Ovary (tissue), 9 donors: Measurements from ENCODE around the gene MAP3K12. TPM values are rescaled to one million over a fixed set of nuclear protein-coding genes. Genes with fewer than 3 reads are reported as not detected.

Source experiments
- DNase-seq, 5 donors: peaks; one replicate each; pipeline ENCODE4 v3.0.0-alpha.2; 2019 to 2020
- H3K27ac ChIP-seq, 2 donors: fragments of 200-600 bp; one replicate each; pipeline versions ENCODE4 v1.5.1 to v1.8.0; 2019 to 2022
- H3K27me3 ChIP-seq: fragments of 200-600 bp; one replicate; pipeline ENCODE4 v1.8.0; 2022
- H3K36me3 ChIP-seq: fragments of 200-600 bp; sonication (generic); one replicate; pipeline ENCODE4 v1.5.1; 2019
- H3K4me1 ChIP-seq: one replicate; pipeline ENCODE4 v1.8.1; 2013; ENCODE audit warnings: mild to moderate bottlenecking, moderate library complexity; ENCODE audit not compliant: insufficient read depth
- H3K4me3 ChIP-seq: fragments of 200-600 bp; sonication (generic); one replicate; pipeline ENCODE4 v1.5.1; 2017
- H3K9me3 ChIP-seq, 2 donors: fragments of 200-600 bp in 1 of 2; sonication (generic) in 1 of 2; one replicate each; pipeline versions ENCODE4 v1.5.1 to v1.8.1; 2013 to 2019; ENCODE audit warnings: mild to moderate bottlenecking in 1 of 2, moderate library complexity in 1 of 2
- CTCF ChIP-seq, 3 donors: fragments of 450-650 bp in 2 of 3; fragments of 200-600 bp in 1 of 3; IDR thresholded peaks; one replicate each; pipeline versions ENCODE4 v1.5.1 to v1.8.0; 2016 to 2022; ENCODE audit warnings: antibody characterized with exemption in 3 of 3, mild to moderate bottlenecking in 1 of 3
- EP300 ChIP-seq: sonication (generic); formaldehyde crosslinking; IDR thresholded peaks from one replicate; pipeline ENCODE4 v1.6.1; 2017; ENCODE audit warnings: antibody characterized with exemption
- POLR2A ChIP-seq: fragments of 450-650 bp; IDR thresholded peaks from one replicate; pipeline ENCODE4 v1.6.1; 2017; ENCODE audit warnings: antibody characterized with exemption, mild to moderate bottlenecking, moderate library complexity
- WGBS, 3 donors: extraction: QIAGEN DNeasy Blood & Tissue Kit in 1 of 3; methylation state at CpG; one replicate each; pipeline versions ENCODE4 v1.1.5 to v1.1.7; 2013 to 2017; 5-methylcytosine and 5-hydroxymethylcytosine counted together
- intact Hi-C, 4 donors: fragments of 100-400 bp; cut with DNase I; formaldehyde crosslinking; loops; one replicate each; pipeline versions ENCODE4 v1.11.0 to v1.15.1; 2022 to 2023
- polyA plus RNA-seq, 2 donors: library from polyadenylated mRNA; stranded (reverse); fragments of 200-250 nt in 1 of 2; fragments of 350-450 nt in 1 of 2; fragmentation: Illumina TruSeq in 1 of 2; extraction: RNeasy Lipid Tissue Mini Kit (QIAGEN cat#74804) in 1 of 2; gene quantifications; one replicate each; pipeline ENCODE4 v1.2.3, GENCODE V29; 2013 to 2014
- total RNA-seq, 7 donors: library from RNA; depleted of rRNA in 2 of 7; stranded (reverse); fragments of >200 nt in 2 of 7; fragmentation: NEBNext Ultra II Directional in 3 of 7; extraction: Animal tissue kit (Norgen Biotek cat#: 25700) in 3 of 7; gene quantifications; one replicate each; pipeline versions ENCODE4 v1.1.0 to v1.2.4, GENCODE V29; 2016 to 2023
- donor health status: DM: no; HTN: no; CAD: no; lungs with moderate emphysema.
- donor health status: DM: no; HTN: no; CAD: no.
- donor health status: Bipolar disorder and iron deficiency.
- donor health status: DM: yes; HTN: yes; CAD: no.
- donor health status: DM: no; HTN: no; CAD: no.
- donor health status: DM: yes; HTN: yes; CAD: no.

Gene MAP3K12
- total and polyA plus RNA-seq, 9 donors, result 19.5 to 53.2 (median 30.8) TPM

- Histone ChIP-seq H3K36me3 (no peaks in the 10 kb centered on the region), H3K4me1 (no peaks in the 10 kb centered on the region), H3K9me3 (no peaks in the 10 kb centered on the region), H3K27ac (no peak overlapping the region), H3K4me3 (no peak overlapping the region), H3K27me3 (no peaks in the 10 kb centered on the region)
- 78 to 83% (median 80%) methylated on average over 11 to 13 of the region's 13 CpGs for WGBS, 3 donors
- no peak for DNase-seq
- no peak for TF ChIP-seq CTCF (IDR thresholded peaks at IDR 0.05)
- TF ChIP-seq POLR2A, result no peak
- no peak for TF ChIP-seq EP300
- intact Hi-C loops, result no loop called here
Measured at GRCh38 chr12:53516758-53517455, 17.6 kb upstream of the MAP3K12 start.

GRCh38 chr12:53515291-53515680 lies 16.0 kb upstream of the MAP3K12 start:
- H3K9me3 ChIP-seq, result no peaks in the 10 kb centered on the region
- TF ChIP-seq EP300, result no peak
- no peak for TF ChIP-seq POLR2A
- TF ChIP-seq CTCF (IDR thresholded peaks at IDR 0.05), result no peak
- H3K27me3 ChIP-seq, result no peaks in the 10 kb centered on the region
- H3K4me1 ChIP-seq, result no peaks in the 10 kb centered on the region
- no peak overlapping the region for H3K4me3 ChIP-seq
- DNase-seq, result no peak
- H3K36me3 ChIP-seq, result no peaks in the 10 kb centered on the region
- WGBS, 3 donors, result 70 to 83% (median 73%) methylated on average over 2 of the region's 2 CpGs
- H3K27ac ChIP-seq, result no peak overlapping the region
- intact Hi-C loops, result no loop called here

GRCh38 chr12:53514628-53515290 lies 15.5 kb upstream of the MAP3K12 start:
- no peak overlapping the region for H3K27ac ChIP-seq
- H3K9me3 ChIP-seq, result no peaks in the 10 kb centered on the region
- 77 to 85% (median 82%) methylated on average over 6 of the region's 6 CpGs for WGBS, 3 donors
- no peaks in the 10 kb centered on the region for H3K27me3 ChIP-seq
- no peaks in the 10 kb centered on the region for H3K36me3 ChIP-seq
- no peak for DNase-seq
- intact Hi-C loops, result no loop called here
- no peaks in the 10 kb centered on the region for H3K4me1 ChIP-seq
- no peak overlapping the region for H3K4me3 ChIP-seq
- no peak for TF ChIP-seq POLR2A
- no peak for TF ChIP-seq EP300
- TF ChIP-seq CTCF (IDR thresholded peaks at IDR 0.05), result no peak

GRCh38 chr12:53513712-53514410 lies 14.6 kb upstream of the MAP3K12 start:
- no peaks in the 10 kb centered on the region for H3K4me1 ChIP-seq
- no peaks in the 10 kb centered on the region for H3K36me3 ChIP-seq
- no peak overlapping the region for H3K27ac ChIP-seq
- TF ChIP-seq POLR2A (no peak), EP300 (no peak), CTCF (IDR thresholded peaks at IDR 0.05) (no peak)
- intact Hi-C loops, result no loop called here
- no peak overlapping the region for H3K4me3 ChIP-seq
- DNase-seq, result no peak
- H3K27me3 ChIP-seq, result no peaks in the 10 kb centered on the region
- H3K9me3 ChIP-seq, result no peaks in the 10 kb centered on the region
- WGBS, 3 donors, result 84 to 89% (median 86%) methylated on average over 6 of the region's 6 CpGs
